ENCODE measurements around the gene COL6A6.
"Not testable (repeated sequence)": the region's sequence is repeated elsewhere in the genome, so short reads cannot be mapped to it uniquely, and the experiment has no call there.

COL6A6 gene

GRCh38 chr3:130537673-130538304 is 20.8 kb downstream of the COL6A6 start:
- DNase-seq (ENCODE audit: low read depth) = no peak

- no peak for DNase-seq (ENCODE audit: low read depth)
Measured at GRCh38 chr3:130539005-130539404, 22.0 kb downstream of the COL6A6 start.

GRCh38 chr3:130543322-130543721 is 26.3 kb downstream of the COL6A6 start:
- DNase-seq (ENCODE audit: low read depth) = no peak

- no peak for DNase-seq (ENCODE audit: low read depth)
Measured at GRCh38 chr3:130546920-130547679, 30.1 kb downstream of the COL6A6 start.

GRCh38 chr3:130547680-130548065 is 30.7 kb downstream of the COL6A6 start:
- not testable (repeated sequence) for DNase-seq (ENCODE audit: low read depth)

- no peak for DNase-seq (ENCODE audit: low read depth)
Measured at GRCh38 chr3:130548356-130548755, 31.4 kb downstream of the COL6A6 start.

- DNase-seq (ENCODE audit: low read depth) = no peak
Measured at GRCh38 chr3:130557336-130558035, 40.5 kb downstream of the COL6A6 start.

GRCh38 chr3:130558366-130558765 is 41.4 kb downstream of the COL6A6 start:
- DNase-seq (ENCODE audit: low read depth) = no peak

GRCh38 chr3:130565224-130565623 is 48.2 kb downstream of the COL6A6 start:
- no peak for DNase-seq (ENCODE audit: low read depth)
